Cardiac muscle cell (in vitro differentiated cells and primary cell): ENCODE measurements around the gene ANKRD49. TPM values are rescaled to one million over a fixed set of nuclear protein-coding genes. Genes with fewer than 3 reads are reported as not detected.

ENCODE experiments used
- DNase-seq, 2 donors: peaks; one replicate each; pipeline versions ENCODE4 v3.0.0 to v3.0.0-alpha.2; 2010 to 2017; ENCODE audit warnings: low read depth in 1 of 2, low spot score in 1 of 2
- H3K27ac ChIP-seq: fragments of 200-600 bp; sonication (generic); 2 replicates; pipeline ENCODE4 v1.5.1; 2016
- H3K27me3 ChIP-seq: fragments of 200-600 bp; sonication (generic); 2 replicates; pipeline ENCODE4 v1.6.0; 2016; ENCODE audit warnings: control low read depth
- H3K36me3 ChIP-seq: fragments of 200-600 bp; sonication (generic); 2 replicates; pipeline ENCODE4 v1.5.1; 2016; ENCODE audit warnings: control low read depth
- H3K4me1 ChIP-seq: fragments of 200-600 bp; sonication (generic); 2 replicates; pipeline ENCODE4 v1.8.1; 2017; ENCODE audit warnings: low read depth, mild to moderate bottlenecking, mixed run types
- H3K4me3 ChIP-seq: fragments of 200-600 bp; sonication (generic); 2 replicates; pipeline ENCODE4 v1.5.1; 2016; ENCODE audit warnings: mild to moderate bottlenecking
- H3K9me3 ChIP-seq: fragments of 200-600 bp; sonication (generic); 2 replicates; pipeline ENCODE4 v1.5.1; 2017; ENCODE audit warnings: low read depth, mild to moderate bottlenecking, control low read depth
- polyA plus RNA-seq: library from polyadenylated mRNA; unstranded; fragments of >200 nt; fragmentation: Nextera tagmentation; extraction: Ambion mirVana; gene quantifications from 2 replicates; pipeline ENCODE4 v1.2.1, GENCODE V29; 2016
- total RNA-seq: library from RNA; depleted of rRNA; stranded (reverse); fragments of >200 nt; gene quantifications from 2 replicates; pipeline ENCODE4 v1.2.3, GENCODE V29; 2016
- TF ChIP-seq, protein P1 (sequence below): IDR thresholded peaks from 2 replicates; pipeline ENCODE4 v1.5.1; 2012; ENCODE audit warnings: low read depth, mild to moderate bottlenecking, low read length

ANKRD49 gene
- total and polyA plus RNA-seq, 2 experiments from 2014 or later, result 10.4 to 17.2 TPM

DNA sequence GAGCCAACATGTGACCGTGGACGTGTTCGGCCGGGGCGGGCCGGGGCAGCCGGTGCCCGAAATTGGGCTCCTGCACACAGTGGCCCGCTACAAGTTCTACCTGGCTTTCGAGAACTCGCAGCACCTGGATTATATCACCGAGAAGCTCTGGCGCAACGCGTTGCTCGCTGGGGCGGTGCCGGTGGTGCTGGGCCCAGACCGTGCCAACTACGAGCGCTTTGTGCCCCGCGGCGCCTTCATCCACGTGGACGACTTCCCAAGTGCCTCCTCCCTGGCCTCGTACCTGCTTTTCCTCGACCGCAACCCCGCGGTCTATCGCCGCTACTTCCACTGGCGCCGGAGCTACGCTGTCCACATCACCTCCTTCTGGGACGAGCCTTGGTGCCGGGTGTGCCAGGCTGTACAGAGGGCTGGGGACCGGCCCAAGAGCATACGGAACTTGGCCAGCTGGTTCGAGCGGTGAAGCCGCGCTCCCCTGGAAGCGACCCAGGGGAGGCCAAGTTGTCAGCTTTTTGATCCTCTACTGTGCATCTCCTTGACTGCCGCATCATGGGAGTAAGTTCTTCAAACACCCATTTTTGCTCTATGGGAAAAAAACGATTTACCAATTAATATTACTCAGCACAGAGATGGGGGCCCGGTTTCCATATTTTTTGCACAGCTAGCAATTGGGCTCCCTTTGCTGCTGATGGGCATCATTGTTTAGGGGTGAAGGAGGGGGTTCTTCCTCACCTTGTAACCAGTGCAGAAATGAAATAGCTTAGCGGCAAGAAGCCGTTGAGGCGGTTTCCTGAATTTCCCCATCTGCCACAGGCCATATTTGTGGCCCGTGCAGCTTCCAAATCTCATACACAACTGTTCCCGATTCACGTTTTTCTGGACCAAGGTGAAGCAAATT, 51.7 kb downstream of the ANKRD49 start:
- H3K27ac ChIP-seq, result no peak overlapping the region
- H3K36me3 ChIP-seq, result no peaks in the 10 kb centered on the region
- H3K9me3 ChIP-seq, result no peaks in the 10 kb centered on the region
- H3K4me1 ChIP-seq, result peaks cover 8% of the 10 kb centered on the region
- TF ChIP-seq, protein P1, sequence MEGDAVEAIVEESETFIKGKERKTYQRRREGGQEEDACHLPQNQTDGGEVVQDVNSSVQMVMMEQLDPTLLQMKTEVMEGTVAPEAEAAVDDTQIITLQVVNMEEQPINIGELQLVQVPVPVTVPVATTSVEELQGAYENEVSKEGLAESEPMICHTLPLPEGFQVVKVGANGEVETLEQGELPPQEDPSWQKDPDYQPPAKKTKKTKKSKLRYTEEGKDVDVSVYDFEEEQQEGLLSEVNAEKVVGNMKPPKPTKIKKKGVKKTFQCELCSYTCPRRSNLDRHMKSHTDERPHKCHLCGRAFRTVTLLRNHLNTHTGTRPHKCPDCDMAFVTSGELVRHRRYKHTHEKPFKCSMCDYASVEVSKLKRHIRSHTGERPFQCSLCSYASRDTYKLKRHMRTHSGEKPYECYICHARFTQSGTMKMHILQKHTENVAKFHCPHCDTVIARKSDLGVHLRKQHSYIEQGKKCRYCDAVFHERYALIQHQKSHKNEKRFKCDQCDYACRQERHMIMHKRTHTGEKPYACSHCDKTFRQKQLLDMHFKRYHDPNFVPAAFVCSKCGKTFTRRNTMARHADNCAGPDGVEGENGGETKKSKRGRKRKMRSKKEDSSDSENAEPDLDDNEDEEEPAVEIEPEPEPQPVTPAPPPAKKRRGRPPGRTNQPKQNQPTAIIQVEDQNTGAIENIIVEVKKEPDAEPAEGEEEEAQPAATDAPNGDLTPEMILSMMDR, result no peak
- peak overlapping the region; percentile 27 for H3K4me3 ChIP-seq
- peaks cover 13% of the 10 kb centered on the region for H3K27me3 ChIP-seq
- peak in 1 of 2 donors; percentile 29 for DNase-seq

DNA sequence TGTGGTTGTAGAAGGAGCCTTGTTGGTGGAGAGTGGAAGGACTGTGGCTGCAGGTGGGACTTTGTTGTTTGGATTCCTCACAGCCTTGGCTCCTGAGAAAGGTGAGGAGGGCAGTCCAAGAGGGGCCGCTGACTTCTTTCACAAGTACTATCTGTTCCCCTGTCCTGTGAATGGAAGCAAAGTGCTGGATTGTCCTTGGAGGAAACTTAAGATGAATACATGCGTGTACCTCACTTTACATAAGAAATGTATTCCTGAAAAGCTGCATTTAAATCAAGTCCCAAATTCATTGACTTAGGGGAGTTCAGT, 52.3 kb downstream of the ANKRD49 start:
- no peak for DNase-seq
- TF ChIP-seq, protein P1, result no peak
- Histone ChIP-seq H3K36me3 (no peaks in the 10 kb centered on the region), H3K4me1 (peaks cover 8% of the 10 kb centered on the region), H3K27me3 (peaks cover 13% of the 10 kb centered on the region), H3K9me3 (no peaks in the 10 kb centered on the region), H3K27ac (no peak overlapping the region), H3K4me3 (peak overlapping the region; percentile 5)

GRCh38 chr11:94546886-94547285, 53.1 kb downstream of the ANKRD49 start:
- TF ChIP-seq, protein P1, result no peak
- H3K27ac ChIP-seq, result no peak overlapping the region
- DNase-seq, result peak in 1 of 2 donors; percentile 18
- H3K4me3 ChIP-seq, result peak overlapping the region; percentile 5
- no peaks in the 10 kb centered on the region for H3K9me3 ChIP-seq
- peaks cover 13% of the 10 kb centered on the region for H3K27me3 ChIP-seq
- H3K36me3 ChIP-seq, result no peaks in the 10 kb centered on the region
- peaks cover 8% of the 10 kb centered on the region for H3K4me1 ChIP-seq

DNA sequence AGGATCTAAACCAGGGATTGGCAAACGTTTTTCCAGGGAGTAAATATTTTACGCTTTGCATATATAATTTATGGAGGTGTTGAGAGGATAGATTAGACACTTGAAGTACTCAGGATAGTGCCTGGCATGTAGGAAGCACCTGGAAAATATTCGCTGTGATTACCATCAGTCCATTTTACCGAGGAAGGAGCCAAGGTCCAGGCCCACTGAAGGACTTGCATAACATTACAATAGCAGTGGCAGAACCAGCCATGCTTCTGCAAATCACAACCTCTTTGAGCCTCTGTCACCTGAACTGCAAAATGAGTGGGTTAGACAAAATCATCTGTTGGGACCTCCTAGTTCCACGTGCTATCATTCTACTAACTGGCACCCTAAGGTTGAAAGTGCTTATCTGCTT, 55.4 kb downstream of the ANKRD49 start:
- Histone ChIP-seq H3K27me3 (peaks cover 13% of the 10 kb centered on the region), H3K36me3 (no peaks in the 10 kb centered on the region), H3K9me3 (no peaks in the 10 kb centered on the region), H3K4me3 (no peak overlapping the region), H3K27ac (no peak overlapping the region), H3K4me1 (peaks cover 8% of the 10 kb centered on the region)
- no peak for DNase-seq
- TF ChIP-seq, protein P1, result no peak

Other genes starting within 250 kb of the ANKRD49 start
- not detected in 2 replicates for gene IZUMO1R, start 189.4 kb upstream of the ANKRD49 start, total RNA-seq
- gene IZUMO1R, start 189.4 kb upstream of the ANKRD49 start, polyA plus RNA-seq, result not detected in 2 replicates
- gene GPR83, start 92.6 kb upstream of the ANKRD49 start, total RNA-seq, result 0.11 and 0.15 TPM in 2 replicates
- gene GPR83, start 92.6 kb upstream of the ANKRD49 start, polyA plus RNA-seq, result not detected in 2 replicates
- gene MRE11, start 140 bp upstream of the ANKRD49 start, total RNA-seq, result 11.4 and 15.1 TPM in 2 replicates
- gene MRE11, start 140 bp upstream of the ANKRD49 start, polyA plus RNA-seq, result 7.0 and 7.9 TPM in 2 replicates
- gene C11orf97, start 18.5 kb downstream of the ANKRD49 start, total RNA-seq, result not detected in 2 replicates
- gene C11orf97, start 18.5 kb downstream of the ANKRD49 start, polyA plus RNA-seq, result not detected in 2 replicates
- 4.3 and 5.0 TPM in 2 replicates for gene FUT4, start 49.9 kb downstream of the ANKRD49 start, total RNA-seq
- 2.3 and 4.3 TPM in 2 replicates for gene FUT4, start 49.9 kb downstream of the ANKRD49 start, polyA plus RNA-seq
- gene PIWIL4, start 73.4 kb downstream of the ANKRD49 start, total RNA-seq, result 1.7 and 1.8 TPM in 2 replicates
- 0.18 and 2.3 TPM in 2 replicates for gene PIWIL4, start 73.4 kb downstream of the ANKRD49 start, polyA plus RNA-seq